ENCODE data around the gene CLEC4G. TPM values are rescaled to one million over a fixed set of nuclear protein-coding genes. Genes with fewer than 3 reads are reported as not detected.

The CLEC4G gene
- total and polyA plus RNA-seq, 9 of the 15 experiments (the other 6 are each of a cell fraction or from before 2014, with no cell fraction given): not detected

GRCh38 chr19:7716762-7717161, 15.1 kb downstream of the CLEC4G start:
- FAIRE-seq: no peak
- H3K27ac ChIP-seq (ENCODE audit: extremely low read depth, low read depth, low read length): no peak overlapping the region
- no peak for ATAC-seq
- no peaks in the 10 kb centered on the region for H4K20me1 ChIP-seq (replicated peaks; ENCODE audit: control insufficient read depth, insufficient read depth, low read length)
- H3K27me3 ChIP-seq (ENCODE audit: control insufficient read depth in 2 of 2, insufficient read depth in 2 of 2, low read length in 2 of 2): peaks cover 5 to 6% of the 10 kb centered on the region in 2 experiments; a peak in 3 of 5 replicates
- no TSS peak for BruUV-seq (replicated peaks)
- H2AFZ ChIP-seq (ENCODE audit: low read depth, low read length): no peak overlapping the region
- H3K36me3 ChIP-seq (ENCODE audit: control insufficient read depth, insufficient read depth, low read length): no peaks in the 10 kb centered on the region
- CTCF ChIA-PET (ENCODE audit: low intra/inter-chr PET ratio): interaction anchor here (0.6 kb wide), 1 partner anchor 479 kb away, joined by 4 read pairs; no protein-coding TSS in a partner anchor
- H3K9me3 ChIP-seq (replicated peaks; ENCODE audit: control insufficient read depth, insufficient read depth, low read depth, low read length): no peaks in the 10 kb centered on the region
- POLR2A ChIA-PET: no interaction called here
- intact Hi-C loops (cut with micrococcal nuclease) (no loop called here), in situ Hi-C loops (cut with MboI) (no loop called here)
- H3K4me3 ChIP-seq: no peak overlapping the region
- no peak overlapping the region for H3K9ac ChIP-seq (ENCODE audit: insufficient read depth in 1 of 2, low read depth in 2 of 2, low read length in 2 of 2)
- H3K4me1 ChIP-seq (replicated peaks in 1 of 2; ENCODE audit: control insufficient read depth in 2 of 2, insufficient read depth in 2 of 2, low read length in 2 of 2): no peaks in the 10 kb centered on the region
- DNase-seq (ENCODE audit: extremely low read depth in 1 of 4, low spot score in 3 of 4): no peak
- TF ChIP-seq BCOR (IDR thresholded peaks at IDR 0.05): no peak
- TF ChIP-seq ADNP (tag; IDR thresholded peaks at IDR 0.05): no peak
- TF ChIP-seq ZC3H8 (IDR thresholded peaks at IDR 0.05): no peak
- no peak for TF ChIP-seq NFRKB (IDR thresholded peaks at IDR 0.05; ENCODE audit: low read depth)
- no peak for TF ChIP-seq BDP1 (IDR thresholded peaks at IDR 0.05; ENCODE audit: insufficient read depth, insufficient read length)
- no peak for TF ChIP-seq BCL6 (CRISPR knock-in tag; IDR thresholded peaks at IDR 0.05)
- TF ChIP-seq VEZF1 (CRISPR knock-in tag; IDR thresholded peaks at IDR 0.05): no peak
- TF ChIP-seq ZNF277 (CRISPR knock-in tag; IDR thresholded peaks at IDR 0.05; ENCODE audit: borderline replicate concordance): no peak
- no peak for TF ChIP-seq ZBTB2 (IDR thresholded peaks at IDR 0.05)
- no peak for TF ChIP-seq MYNN (IDR thresholded peaks at IDR 0.05)
- no peak for TF ChIP-seq MYNN (CRISPR knock-in tag; IDR thresholded peaks at IDR 0.05)
- no peak for TF ChIP-seq TCF3 (CRISPR knock-in tag; IDR thresholded peaks at IDR 0.05)
- no peak for TF ChIP-seq GATAD2B (IDR thresholded peaks at IDR 0.05; ENCODE audit: borderline replicate concordance)
- TF ChIP-seq SIN3B (IDR thresholded peaks at IDR 0.05; ENCODE audit: low read depth): no peak
- no peak for TF ChIP-seq POLR2G (IDR thresholded peaks at IDR 0.05; ENCODE audit: low read depth, low read length)
- TF ChIP-seq ZNF507 (tag; conservative IDR thresholded peaks at IDR 0.05): no peak
- no peak for TF ChIP-seq ZNF717 (CRISPR knock-in tag; IDR thresholded peaks at IDR 0.05)
- no peak overlapping the region for H3K4me2 ChIP-seq (ENCODE audit: insufficient read depth, low read length)
- WGBS (ENCODE audit: insufficient coverage, low coverage, missing lambda C conversion rate): 0% methylated on average over 1 of the region's 1 CpG
- H3K79me2 ChIP-seq (ENCODE audit: control insufficient read depth, insufficient read depth, low read length): no peaks in the 10 kb centered on the region
- no peaks in the 10 kb centered on the region for H3K9me1 ChIP-seq (ENCODE audit: control insufficient read depth, insufficient read depth, low read length)
